ENCODE measurements around the gene LRRC8E. TPM values are rescaled to one million over a fixed set of nuclear protein-coding genes. Genes with fewer than 3 reads are reported as not detected.

LRRC8E gene
- total and polyA plus RNA-seq, 2 of the 8 experiments (the other 6 are each of a cell fraction or from before 2014, with no cell fraction given) = 2.7 to 2.9 TPM

GRCh38 chr19:7907544-7907943, 19.2 kb downstream of the LRRC8E start (continued):
- TF ChIP-seq KDM1A (IDR thresholded peaks at IDR 0.05; ENCODE audit: borderline replicate concordance, low read length) = no peak
- TF ChIP-seq CHD2 (IDR thresholded peaks at IDR 0.05; ENCODE audit: low read length) = no peak
- TF ChIP-seq SRF (IDR thresholded peaks at IDR 0.05; ENCODE audit: low read depth, low read length) = no peak

Measured in H1 (cell line).